Fibroblast of pulmonary artery (primary cell): ENCODE data around the gene CDKN1C.

Experiments used
- DNase-seq: peaks from one replicate; pipeline ENCODE4 v3.0.0-alpha.2; 2010; ENCODE audit warnings: low read depth
- H3K4me3 ChIP-seq: replicated peaks from 2 replicates; pipeline ENCODE4 v1.5.1; 2011; ENCODE audit warnings: low read depth, mild to moderate bottlenecking, control low read depth, low read length, moderate library complexity
- CTCF ChIP-seq: IDR thresholded peaks from 2 replicates; pipeline ENCODE4 v1.5.1; 2011; ENCODE audit warnings: mild to moderate bottlenecking, control low read depth, low read length, inconsistent platforms; ENCODE audit errors: missing control alignments

CDKN1C gene

GRCh38 chr11:2927121-2927800, 41.7 kb upstream of the CDKN1C start:
- TF ChIP-seq CTCF = no peak
- no peak for DNase-seq
- H3K4me3 ChIP-seq = peak overlapping the region; percentile 71

GRCh38 chr11:2926611-2927051, 41.1 kb upstream of the CDKN1C start:
- TF ChIP-seq CTCF = no peak
- no peak for DNase-seq
- no peak overlapping the region for H3K4me3 ChIP-seq

GRCh38 chr11:2924821-2925675, 39.5 kb upstream of the CDKN1C start:
- H3K4me3 ChIP-seq = no peak overlapping the region
- no peak for TF ChIP-seq CTCF
- DNase-seq = no peak

GRCh38 chr11:2924381-2924780, 38.8 kb upstream of the CDKN1C start:
- TF ChIP-seq CTCF = no peak
- H3K4me3 ChIP-seq = no peak overlapping the region
- no peak for DNase-seq

- TF ChIP-seq CTCF = no peak
- no peak for DNase-seq
- no peak overlapping the region for H3K4me3 ChIP-seq
Measured at GRCh38 chr11:2923446-2924375, 38.1 kb upstream of the CDKN1C start.

GRCh38 chr11:2922655-2923054, 37.1 kb upstream of the CDKN1C start:
- H3K4me3 ChIP-seq = no peak overlapping the region
- DNase-seq = no peak
- TF ChIP-seq CTCF = no peak
